Jurkat, Clone E6-1 (cell line): ENCODE results near the gene KRTAP6-2.

Source experiments
- DNase-seq: peaks from one replicate; pipeline ENCODE4 v3.0.0-alpha.2; 2011; ENCODE audit warnings: low read depth, low spot score
- H3K4me3 ChIP-seq: 2 replicates; pipeline ENCODE4 v1.5.1; 2011; ENCODE audit warnings: mild to moderate bottlenecking, low read length, control low read depth, moderate library complexity

Gene KRTAP6-2

DNA sequence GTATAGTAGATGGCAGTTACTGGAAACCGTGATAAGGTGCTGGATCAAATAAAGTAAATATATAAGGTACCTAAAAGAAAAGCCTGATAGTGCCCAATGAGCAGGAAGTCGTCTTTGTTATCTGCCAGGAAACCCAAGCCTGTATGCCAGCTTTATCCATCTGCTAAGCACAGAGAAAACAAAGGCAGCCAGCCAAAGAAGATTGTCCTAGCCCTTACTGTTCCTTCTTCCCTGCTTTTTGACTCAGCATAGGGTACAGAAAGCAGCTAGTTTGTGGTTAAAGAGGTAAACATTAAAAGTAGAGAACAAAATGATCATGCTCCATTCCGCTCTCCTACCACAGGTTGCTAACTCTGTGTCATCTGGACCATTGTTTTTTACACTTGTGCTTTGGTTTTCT lies 18.6 kb downstream of the KRTAP6-2 start:
- DNase-seq = no peak
- H3K4me3 ChIP-seq = no peak overlapping the region

DNA sequence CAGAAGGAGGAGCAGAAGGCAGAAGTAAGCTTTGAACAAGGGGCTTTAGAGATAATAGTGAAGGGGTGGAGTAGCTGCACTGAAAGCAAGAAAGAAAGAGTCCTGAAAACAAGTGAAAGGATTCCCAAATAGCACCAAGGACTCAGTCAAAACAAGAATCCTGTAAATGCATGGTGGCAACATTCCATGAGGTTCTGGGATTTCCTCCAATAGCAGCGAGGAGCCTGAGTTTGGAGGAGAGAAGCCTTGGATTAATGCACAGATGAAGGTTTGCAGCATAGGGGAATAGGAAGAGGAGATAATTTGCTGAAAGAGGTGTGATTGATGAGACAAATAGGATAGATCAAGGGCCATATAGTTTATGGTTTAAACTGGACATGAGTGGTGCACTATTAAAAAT lies 19.4 kb downstream of the KRTAP6-2 start:
- no peak for DNase-seq
- no peak overlapping the region for H3K4me3 ChIP-seq

DNA sequence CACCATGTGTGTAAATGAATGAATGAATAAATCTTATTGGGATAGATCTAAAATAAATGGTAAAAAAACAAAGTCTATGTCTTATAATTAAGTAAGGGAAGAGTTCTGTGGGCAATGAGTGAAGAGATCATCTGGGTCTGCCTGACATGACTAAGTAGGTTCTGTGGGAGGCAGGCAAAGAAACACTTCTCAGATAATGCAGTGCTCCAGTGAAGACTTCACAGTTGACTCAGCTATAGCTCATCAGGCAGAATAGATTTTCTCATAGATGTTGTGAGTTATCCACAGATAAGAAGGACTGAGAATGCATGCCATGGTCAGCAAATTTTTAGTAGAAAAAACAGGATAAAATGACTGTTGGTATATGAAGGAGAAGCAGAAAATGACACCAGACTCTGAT lies 20.9 kb downstream of the KRTAP6-2 start:
- DNase-seq = no peak
- H3K4me3 ChIP-seq = no peak overlapping the region

DNA sequence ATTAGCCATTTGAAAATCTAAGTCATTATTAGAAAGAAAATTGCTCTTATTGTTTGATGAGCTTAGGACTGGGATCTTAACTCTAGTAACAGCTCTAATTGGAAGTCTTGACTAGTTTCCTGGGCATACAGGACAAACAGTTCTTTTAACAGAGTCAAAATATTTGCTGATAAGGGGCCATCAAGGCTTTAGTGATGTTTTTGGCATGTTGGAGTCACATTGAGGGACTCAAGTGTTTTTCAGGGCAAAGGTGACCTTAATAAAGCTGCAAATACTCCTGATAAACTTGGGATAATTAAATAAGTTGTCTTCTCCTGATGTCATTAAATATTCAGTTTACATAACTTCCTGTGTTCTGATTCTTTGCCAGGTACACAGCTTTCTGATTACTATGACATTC lies 31.1 kb downstream of the KRTAP6-2 start:
- no peak for DNase-seq
- H3K4me3 ChIP-seq = no peak overlapping the region

DNA sequence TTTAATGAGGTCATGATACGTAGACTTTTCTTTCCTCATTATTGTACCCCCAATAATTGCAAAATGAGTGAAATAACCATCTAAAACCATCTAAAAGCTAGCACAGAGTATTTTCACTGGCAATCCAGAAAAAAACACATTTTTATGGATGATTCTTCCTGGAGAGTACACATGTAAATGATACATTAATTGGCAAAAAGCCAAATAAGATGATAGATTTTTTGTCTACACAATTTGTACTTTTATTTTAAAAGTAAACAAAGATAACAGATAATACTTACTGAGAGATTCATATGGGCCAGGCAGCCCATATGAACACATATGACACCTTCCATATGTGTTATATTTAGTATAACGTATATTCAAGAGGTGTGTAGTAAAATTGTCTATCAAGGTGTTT lies 35.1 kb downstream of the KRTAP6-2 start:
- no peak for DNase-seq
- H3K4me3 ChIP-seq = no peak overlapping the region

DNA sequence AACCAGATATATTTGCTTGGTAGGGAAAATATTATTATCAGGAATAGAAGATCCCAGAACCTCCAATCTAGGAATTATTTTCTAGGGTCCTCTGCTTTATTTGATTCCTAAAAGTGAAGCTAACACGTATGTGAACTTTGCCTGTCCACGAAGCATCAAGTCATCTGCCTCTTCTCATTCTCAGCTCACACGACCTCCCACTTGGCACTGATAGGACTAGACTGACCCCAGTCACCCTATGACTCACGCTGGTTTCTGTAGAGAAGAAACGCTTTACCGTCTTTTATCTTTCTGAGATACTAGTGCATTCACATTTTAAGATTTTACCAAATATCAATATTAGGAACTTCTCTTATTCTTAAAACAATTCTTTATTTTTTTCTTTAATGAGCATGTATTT lies 35.6 kb downstream of the KRTAP6-2 start:
- H3K4me3 ChIP-seq = no peak overlapping the region
- no peak for DNase-seq

DNA sequence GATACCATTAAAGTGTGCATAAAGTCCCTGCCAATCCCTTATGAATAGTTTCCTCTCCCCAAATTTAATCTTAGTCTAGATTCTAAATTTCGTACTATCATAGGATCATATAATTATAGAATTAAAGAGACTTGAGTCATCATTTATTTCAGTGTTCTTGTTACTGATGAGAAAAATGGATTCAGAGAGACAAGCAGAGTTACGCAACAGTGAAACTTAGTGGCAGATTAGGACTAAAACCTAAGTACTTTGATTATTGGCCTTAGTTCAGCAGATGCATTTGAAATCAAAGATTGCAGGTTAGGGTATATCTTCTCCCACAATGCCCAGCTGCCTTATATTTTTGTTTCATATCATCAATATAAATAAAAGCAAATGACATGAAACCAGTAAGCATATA lies 36.7 kb downstream of the KRTAP6-2 start:
- DNase-seq = no peak
- H3K4me3 ChIP-seq = no peak overlapping the region

DNA sequence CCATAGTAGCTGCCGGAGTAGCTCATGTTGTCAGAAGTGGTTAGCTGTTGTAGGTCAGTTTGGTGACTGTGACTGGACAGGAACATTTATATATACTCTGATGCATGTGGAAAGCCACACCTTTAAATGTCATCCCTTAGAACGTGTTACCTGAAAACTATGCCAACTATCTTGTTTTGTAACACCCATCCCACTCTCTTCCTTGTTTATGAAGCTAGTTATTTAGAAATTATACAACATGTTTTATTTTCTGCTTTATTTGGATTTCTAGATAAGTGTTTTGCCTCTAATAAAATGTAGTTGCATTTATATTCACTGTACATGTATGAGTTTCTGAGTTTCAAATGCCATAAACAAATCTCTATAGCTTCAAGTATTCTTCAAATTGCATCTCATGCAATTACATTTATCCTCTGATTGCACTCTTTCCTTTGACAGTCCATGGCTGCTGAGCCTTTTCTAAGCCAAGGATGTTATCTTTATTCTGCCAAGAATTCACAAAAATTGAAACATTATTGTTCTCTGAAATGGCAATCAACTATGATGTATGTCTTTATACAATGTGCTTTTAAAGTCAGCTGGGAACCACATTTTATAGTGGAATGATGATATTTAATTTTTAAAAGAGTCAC lies 37.3 kb downstream of the KRTAP6-2 start, which contains the start of gene KRTAP19-7:
KRTAP19-7 (minus strand) TSS at position 51 of the 632 bp plus-strand sequence; CDS start at position 26, 25 bp downstream.
- H3K4me3 ChIP-seq = no peak within 1 kb of the TSS
- DNase-seq = no peak

DNA sequence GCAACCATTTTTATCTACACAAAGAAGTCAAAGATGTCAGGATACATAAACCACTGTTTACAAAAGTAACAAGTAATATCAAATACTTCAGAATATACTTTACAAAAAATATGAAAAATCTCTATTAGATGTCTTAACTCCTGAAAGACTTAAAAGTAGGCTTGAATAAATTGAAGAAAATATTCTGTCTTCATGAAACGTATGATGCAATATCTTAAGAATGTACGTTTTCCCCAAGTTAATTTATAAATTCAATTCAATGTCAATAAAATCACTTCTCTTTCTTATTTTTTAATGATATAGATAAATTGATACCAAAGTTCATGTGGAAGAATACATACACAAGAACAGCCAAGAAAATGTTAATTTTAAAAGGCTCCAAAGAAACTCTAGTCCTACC lies 43.6 kb downstream of the KRTAP6-2 start:
- no peak overlapping the region for H3K4me3 ChIP-seq
- DNase-seq = no peak

DNA sequence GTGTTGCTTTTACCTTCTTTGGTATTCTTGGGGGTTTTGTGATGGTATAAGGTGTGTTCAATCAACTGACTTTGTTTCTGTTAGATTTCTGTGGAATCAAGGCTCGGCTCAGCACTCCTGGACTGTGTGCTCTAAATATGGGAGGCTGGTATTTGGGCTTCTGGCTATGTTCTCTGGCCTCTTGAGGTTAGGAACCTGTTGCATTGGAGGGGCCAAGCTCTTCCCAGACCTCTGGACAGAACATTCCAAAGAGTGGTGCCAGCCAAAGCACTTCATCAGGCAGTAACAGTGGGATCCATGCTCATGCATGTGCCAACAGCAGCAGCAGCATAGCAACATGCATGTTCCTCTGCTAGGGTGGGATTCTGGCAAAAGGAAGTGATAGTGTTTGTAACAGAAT lies 45.9 kb downstream of the KRTAP6-2 start:
- H3K4me3 ChIP-seq = no peak overlapping the region
- DNase-seq = no peak
